Prostate gland (tissue), 2 donors: ENCODE data around the gene MYO5A.

Experiments used
- CTCF ChIP-seq, 4 experiments: fragments of 200-600 bp in 2 of 4; fragments of 450-650 bp in 2 of 4; sonication (generic) in 2 of 4; IDR thresholded peaks; 1 replicate in 3 of 4; 2 replicates in 1 of 4; pipeline ENCODE4 v1.5.1; 2016 to 2019; ENCODE audit warnings: antibody characterized with exemption in 4 of 4, mild to moderate bottlenecking in 2 of 4, moderate library complexity in 2 of 4
- POLR2A ChIP-seq: fragments of 450-650 bp; IDR thresholded peaks from one replicate; pipeline ENCODE4 v1.6.1; 2016; ENCODE audit warnings: antibody characterized with exemption, mild to moderate bottlenecking

- TF ChIP-seq CTCF (IDR thresholded peaks at IDR 0.05) (no peak), POLR2A (no peak)
These were observed 42.4 kb downstream of the MYO5A start for GRCh38 chr15:52486003-52486996.
